IMR-90 (cell line): ENCODE measurements around the gene HERC6. TPM values are rescaled to one million over a fixed set of nuclear protein-coding genes. Genes with fewer than 3 reads are reported as not detected.

Experiments
- microRNA-seq, 2 experiments: library from miRNA; stranded (forward) in 1 of 2; unstranded in 1 of 2; fragments of 10-50 nt in 1 of 2; fragments of <30 nt in 1 of 2; gene quantifications in 1 of 2; microRNA quantifications in 1 of 2; one replicate each; pipeline versions ENCODE3 to v1.1.0; 2013 to 2020; ENCODE audit not compliant: insufficient read depth in 1 of 2, insufficient read length in 1 of 2, unreplicated experiment in 1 of 2
- polyA plus RNA-seq, 3 experiments: library from polyadenylated mRNA; depleted of rRNA; stranded (reverse); fragments of >200 nt; gene quantifications; 2 replicates each; pipeline ENCODE4 v1.2.3, GENCODE V29; 2012; ENCODE audit warnings: low replicate concordance in 1 of 3
- small RNA-seq, 5 experiments: library from RNA; depleted of rRNA; stranded (forward); fragments of <200 nt; gene quantifications; one replicate each; pipeline ENCODE3, GENCODE V24; 2012
- total RNA-seq: library from RNA; depleted of rRNA; stranded (reverse); fragments of >200 nt; gene quantifications from 2 replicates; pipeline ENCODE4 v1.2.3, GENCODE V29; 2012; rRNA removed

HERC6 gene
- total and polyA plus RNA-seq, 2 of the 4 experiments (the other 2 are of a cell fraction), result 0.53 to 1.6 TPM

Small RNA genes lying within 50 kb of the gene (microRNA-seq; reads per million reads assigned to microRNA genes)
- not detected for gene RF00019 (ENCODE audit: insufficient read depth, insufficient read length)

Small RNA genes lying within 50 kb of the gene (small RNA-seq; reads per million reads assigned to genes)
- gene RF00019, result 0 reads per million in 5 experiments

Other genes starting within 250 kb of the HERC6 start
- gene ABCG2, start 220.2 kb upstream of the HERC6 start, total RNA-seq, result 1.1 and 1.4 TPM in 2 replicates
- gene ABCG2, start 220.2 kb upstream of the HERC6 start, polyA plus RNA-seq (2012; rRNA removed), result 0.27 and 0.50 TPM in 2 replicates
- gene PPM1K, start 94.3 kb upstream of the HERC6 start, total RNA-seq, result 11.5 and 11.9 TPM in 2 replicates
- gene PPM1K, start 94.3 kb upstream of the HERC6 start, polyA plus RNA-seq (2012; rRNA removed), result 5.4 and 6.1 TPM in 2 replicates
- gene HERC5, start 78.3 kb downstream of the HERC6 start, total RNA-seq, result under 0.01 TPM in 2 replicates
- not detected in 2 replicates for gene HERC5, start 78.3 kb downstream of the HERC6 start, polyA plus RNA-seq (2012; rRNA removed)
- gene PYURF, start 144.9 kb downstream of the HERC6 start, total RNA-seq, result 43.4 and 61.7 TPM in 2 replicates
- gene PYURF, start 144.9 kb downstream of the HERC6 start, polyA plus RNA-seq (2012; rRNA removed), result 40.2 and 51.0 TPM in 2 replicates
- 9.5 and 13.1 TPM in 2 replicates for gene HERC3, start 213.6 kb downstream of the HERC6 start, total RNA-seq
- gene HERC3, start 213.6 kb downstream of the HERC6 start, polyA plus RNA-seq (2012; rRNA removed), result 6.5 and 8.9 TPM in 2 replicates